Measurements from ENCODE around the gene AKAIN1.

AKAIN1 gene

DNA sequence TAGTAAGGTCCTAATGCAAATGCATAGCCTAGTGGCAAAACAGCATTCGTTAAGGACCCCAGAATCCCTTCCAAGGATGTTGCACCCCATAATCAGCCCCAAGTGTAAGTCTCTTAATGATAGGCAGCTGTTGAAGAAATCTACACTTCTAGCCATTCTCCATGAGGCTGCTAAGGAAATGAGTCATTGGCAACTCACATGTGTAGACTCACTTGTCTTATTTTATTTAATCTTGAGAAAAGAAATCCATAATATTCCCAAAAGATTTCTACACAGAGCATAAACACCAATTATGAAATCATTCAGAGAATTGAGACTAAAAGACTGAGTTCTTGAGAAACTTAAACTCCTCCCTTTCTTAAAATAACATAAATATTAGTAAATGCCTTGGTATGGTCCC, 52.4 kb downstream of the AKAIN1 start:
- 0 out of 2 replicates have a peak, but pooled peaks cover 4% of the 10 kb centered on the region for H3K27me3 ChIP-seq (ENCODE audit: insufficient read depth, low read length)
- H3K4me3 ChIP-seq (ENCODE audit: low read depth, low read length, poor library complexity, severe bottlenecking) = no peak overlapping the region
- no peak overlapping the region for H2AFZ ChIP-seq (ENCODE audit: low read length)
- H3K4me2 ChIP-seq (ENCODE audit: low read length) = no peak overlapping the region
- TF ChIP-seq, protein P1, sequence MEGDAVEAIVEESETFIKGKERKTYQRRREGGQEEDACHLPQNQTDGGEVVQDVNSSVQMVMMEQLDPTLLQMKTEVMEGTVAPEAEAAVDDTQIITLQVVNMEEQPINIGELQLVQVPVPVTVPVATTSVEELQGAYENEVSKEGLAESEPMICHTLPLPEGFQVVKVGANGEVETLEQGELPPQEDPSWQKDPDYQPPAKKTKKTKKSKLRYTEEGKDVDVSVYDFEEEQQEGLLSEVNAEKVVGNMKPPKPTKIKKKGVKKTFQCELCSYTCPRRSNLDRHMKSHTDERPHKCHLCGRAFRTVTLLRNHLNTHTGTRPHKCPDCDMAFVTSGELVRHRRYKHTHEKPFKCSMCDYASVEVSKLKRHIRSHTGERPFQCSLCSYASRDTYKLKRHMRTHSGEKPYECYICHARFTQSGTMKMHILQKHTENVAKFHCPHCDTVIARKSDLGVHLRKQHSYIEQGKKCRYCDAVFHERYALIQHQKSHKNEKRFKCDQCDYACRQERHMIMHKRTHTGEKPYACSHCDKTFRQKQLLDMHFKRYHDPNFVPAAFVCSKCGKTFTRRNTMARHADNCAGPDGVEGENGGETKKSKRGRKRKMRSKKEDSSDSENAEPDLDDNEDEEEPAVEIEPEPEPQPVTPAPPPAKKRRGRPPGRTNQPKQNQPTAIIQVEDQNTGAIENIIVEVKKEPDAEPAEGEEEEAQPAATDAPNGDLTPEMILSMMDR (IDR thresholded peaks at IDR 0.05; ENCODE audit: low read length) = no peak
- TF ChIP-seq EZH2 (IDR thresholded peaks at IDR 0.05; ENCODE audit: borderline replicate concordance, low read length) = no peak
- no peaks in the 10 kb centered on the region for H3K9me2 ChIP-seq (ENCODE audit: low read depth, low read length)
- no peaks in the 10 kb centered on the region for H3K36me3 ChIP-seq (ENCODE audit: insufficient read depth, low read length)
- no peaks in the 10 kb centered on the region for H4K20me1 ChIP-seq (ENCODE audit: insufficient read depth, low read length)
- H3K79me2 ChIP-seq (ENCODE audit: insufficient read depth, low read length) = no peaks in the 10 kb centered on the region
- H3K9me3 ChIP-seq (ENCODE audit: low read length) = no peaks in the 10 kb centered on the region
- no peak overlapping the region for H3K27ac ChIP-seq (ENCODE audit: low read depth, low read length, poor library complexity, severe bottlenecking)
- no peaks in the 10 kb centered on the region for H3F3A ChIP-seq (ENCODE audit: insufficient read depth, low read length)
- no peaks in the 10 kb centered on the region for H3K4me1 ChIP-seq (ENCODE audit: insufficient read depth, low read length, severe bottlenecking)
- no peak overlapping the region for H3K9ac ChIP-seq (ENCODE audit: low read length)

DNA sequence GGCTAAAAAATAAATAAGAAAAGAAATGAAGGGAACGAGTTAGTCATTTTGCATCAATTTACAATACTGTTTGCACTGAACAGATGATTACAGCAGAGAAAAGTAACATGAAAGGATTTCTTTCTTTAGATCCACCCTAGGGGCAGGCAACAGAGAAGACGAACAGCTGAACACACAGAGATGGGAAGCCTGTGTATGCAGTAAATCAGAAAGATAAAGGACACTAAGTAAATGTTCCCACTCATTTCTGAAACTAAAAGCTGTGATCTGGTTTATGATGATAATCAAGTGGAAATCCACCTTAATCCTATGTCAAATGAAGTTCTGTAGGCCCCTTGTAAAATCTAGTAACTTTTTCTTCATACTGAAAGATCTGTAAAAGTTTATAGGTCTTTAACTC, 54.2 kb downstream of the AKAIN1 start:
- no peak overlapping the region for H3K27ac ChIP-seq (ENCODE audit: low read depth, low read length, poor library complexity, severe bottlenecking)
- H3K9me2 ChIP-seq (ENCODE audit: low read depth, low read length) = no peaks in the 10 kb centered on the region
- H3K4me1 ChIP-seq (ENCODE audit: insufficient read depth, low read length, severe bottlenecking) = no peaks in the 10 kb centered on the region
- H3F3A ChIP-seq (ENCODE audit: insufficient read depth, low read length) = no peaks in the 10 kb centered on the region
- no peaks in the 10 kb centered on the region for H3K9me3 ChIP-seq (ENCODE audit: low read length)
- H3K4me2 ChIP-seq (ENCODE audit: low read length) = no peak overlapping the region
- TF ChIP-seq, protein P1 (IDR thresholded peaks at IDR 0.05; ENCODE audit: low read length) = no peak
- no peak for TF ChIP-seq EZH2 (IDR thresholded peaks at IDR 0.05; ENCODE audit: borderline replicate concordance, low read length)
- no peak overlapping the region for H2AFZ ChIP-seq (ENCODE audit: low read length)
- no peak overlapping the region for H3K4me3 ChIP-seq (ENCODE audit: low read depth, low read length, poor library complexity, severe bottlenecking)
- H4K20me1 ChIP-seq (ENCODE audit: insufficient read depth, low read length) = no peaks in the 10 kb centered on the region
- H3K36me3 ChIP-seq (ENCODE audit: insufficient read depth, low read length) = no peaks in the 10 kb centered on the region
- H3K9ac ChIP-seq (ENCODE audit: low read length) = no peak overlapping the region
- H3K27me3 ChIP-seq (ENCODE audit: insufficient read depth, low read length) = 0 out of 2 replicates have a peak, but pooled peaks cover 4% of the 10 kb centered on the region
- no peaks in the 10 kb centered on the region for H3K79me2 ChIP-seq (ENCODE audit: insufficient read depth, low read length)

DNA sequence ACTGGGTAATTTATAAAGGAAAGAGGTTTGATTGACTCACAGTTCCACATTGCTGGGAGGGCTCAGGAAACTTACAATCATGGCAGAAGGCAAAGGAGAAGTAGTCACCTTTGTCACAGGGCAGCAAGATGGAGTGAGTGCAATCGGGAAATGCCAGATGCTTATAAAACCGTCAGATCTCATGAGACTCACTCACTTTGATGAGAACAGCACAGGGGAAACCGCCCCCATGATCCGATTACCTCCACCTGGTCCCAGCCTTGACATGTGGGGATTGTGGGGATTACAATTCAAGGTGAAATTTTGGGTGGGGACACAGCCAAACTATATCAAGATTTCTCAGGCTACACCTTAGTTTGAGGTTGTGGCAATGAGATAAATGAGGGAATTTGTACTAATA, 54.9 kb downstream of the AKAIN1 start:
- Histone ChIP-seq H3K4me2 (ENCODE audit: low read length) (no peak overlapping the region), H3K36me3 (ENCODE audit: insufficient read depth, low read length) (no peaks in the 10 kb centered on the region), H3K4me3 (ENCODE audit: low read depth, low read length, poor library complexity, severe bottlenecking) (no peak overlapping the region), H2AFZ (ENCODE audit: low read length) (no peak overlapping the region), H4K20me1 (ENCODE audit: insufficient read depth, low read length) (no peaks in the 10 kb centered on the region), H3K79me2 (ENCODE audit: insufficient read depth, low read length) (no peaks in the 10 kb centered on the region), H3K27ac (ENCODE audit: low read depth, low read length, poor library complexity, severe bottlenecking) (no peak overlapping the region), H3K9ac (ENCODE audit: low read length) (no peak overlapping the region), H3K27me3 (ENCODE audit: insufficient read depth, low read length) (0 out of 2 replicates have a peak, but pooled peaks cover 4% of the 10 kb centered on the region), H3K4me1 (ENCODE audit: insufficient read depth, low read length, severe bottlenecking) (no peaks in the 10 kb centered on the region), H3F3A (ENCODE audit: insufficient read depth, low read length) (no peaks in the 10 kb centered on the region), H3K9me3 (ENCODE audit: low read length) (no peaks in the 10 kb centered on the region), H3K9me2 (ENCODE audit: low read depth, low read length) (no peaks in the 10 kb centered on the region)
- TF ChIP-seq EZH2 (IDR thresholded peaks at IDR 0.05; ENCODE audit: borderline replicate concordance, low read length) = no peak
- TF ChIP-seq, protein P1 (IDR thresholded peaks at IDR 0.05; ENCODE audit: low read length) = no peak
